Left renal pelvis (tissue), 4 donors: ENCODE measurements around the gene ABHD16A. TPM values are rescaled to one million over a fixed set of nuclear protein-coding genes. Genes with fewer than 3 reads are reported as not detected.

Experiments used
- DNase-seq, 4 donors: peaks; one replicate each; pipeline ENCODE4 v3.0.0-alpha.2; 2013; ENCODE audit warnings: low read depth in 4 of 4, low spot score in 3 of 4
- polyA plus RNA-seq, 4 donors: library from polyadenylated mRNA; unstranded; fragments of 120-200 nt; gene quantifications; one replicate each; pipeline ENCODE4 v1.2.1, GENCODE V29; 2013; ENCODE audit not compliant: insufficient read length in 4 of 4

Gene ABHD16A
- polyA plus RNA-seq, 4 donors, result 50.1 to 67.5 (median 55.9) TPM

DNA sequence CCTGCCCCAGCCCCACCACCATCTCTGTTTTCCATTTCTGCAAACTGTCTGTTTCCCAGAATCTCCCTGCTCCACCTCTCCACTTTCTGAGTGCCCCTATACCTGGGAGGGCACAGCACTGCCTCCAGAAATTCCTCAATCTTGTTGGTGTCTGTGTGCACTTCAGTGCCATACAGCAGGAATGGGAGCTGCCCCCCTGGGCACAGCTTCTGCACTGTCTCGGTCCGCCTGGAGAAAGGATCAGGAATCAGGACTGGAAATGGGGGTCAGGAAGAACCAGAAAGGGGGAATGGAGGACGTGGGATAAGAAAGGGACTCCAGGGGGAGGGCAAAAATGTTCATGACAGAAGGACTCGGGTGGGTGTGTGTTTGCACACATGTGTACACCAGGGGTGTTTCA, 30.6 kb upstream of the ABHD16A start:
- DNase-seq, result no peak

GRCh38 chr6:31732029-31732428, 28.9 kb upstream of the ABHD16A start:
- no peak for DNase-seq

DNA sequence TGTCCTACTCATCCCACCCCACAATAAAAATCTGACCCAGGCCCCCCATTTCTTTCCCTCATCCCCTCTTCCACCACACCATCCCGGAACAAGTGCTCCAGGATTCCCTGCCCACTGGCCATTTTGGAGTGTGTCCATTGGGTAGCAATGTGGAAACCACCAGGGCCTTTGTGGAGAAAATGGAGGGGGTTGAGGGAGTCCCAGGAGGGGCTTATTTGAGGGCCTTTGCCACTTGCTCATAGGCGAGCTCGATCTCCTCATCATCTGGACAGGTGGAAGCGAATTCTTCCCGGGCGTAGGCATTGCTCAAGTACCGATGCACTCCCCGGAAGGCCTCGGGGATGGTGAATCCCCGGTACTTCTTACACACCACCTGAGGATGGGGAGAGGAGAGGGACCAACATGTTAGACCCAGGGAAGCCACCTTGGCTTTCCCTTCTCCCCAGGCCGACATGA, 27.5 kb upstream of the ABHD16A start:
- no peak for DNase-seq

DNA sequence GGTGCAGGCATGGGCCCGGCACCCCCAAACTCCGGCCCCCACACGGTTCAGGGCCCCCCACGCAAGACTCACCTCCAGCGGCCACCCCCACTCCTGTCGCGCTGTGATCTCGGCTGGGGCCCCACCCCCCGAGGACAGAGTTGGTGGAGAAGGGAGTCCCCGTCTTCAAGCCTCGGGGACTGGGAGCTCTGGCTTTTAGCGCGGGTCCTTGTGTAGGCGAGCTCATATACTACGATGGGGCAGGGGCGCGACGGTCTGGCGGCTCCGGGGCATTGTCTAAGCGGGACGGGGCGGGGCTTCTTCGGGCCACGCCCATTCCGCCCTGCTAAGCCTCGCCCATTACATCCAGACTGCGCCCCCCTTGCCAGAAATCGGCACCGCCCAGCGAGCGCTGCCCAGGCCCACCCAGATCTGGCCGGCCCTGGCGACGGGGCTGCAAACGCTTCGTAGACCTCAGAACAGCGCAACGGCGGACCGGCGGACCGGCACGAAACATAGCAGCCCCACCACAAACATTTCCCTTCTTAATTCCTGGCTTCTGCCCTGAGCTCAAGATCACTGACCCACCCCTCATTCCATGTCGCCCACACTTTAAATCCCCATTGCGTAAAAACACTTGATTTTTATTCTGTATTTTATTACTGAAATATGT, 27.0 kb upstream of the ABHD16A start:
- DNase-seq, result peak in 3 of 4 donors; percentile 82 to 87 (median 85)

- peak in 3 of 4 donors; percentile 85 to 89 (median 87) for DNase-seq
Measured at GRCh38 chr6:31729515-31729978, 26.4 kb upstream of the ABHD16A start.

GRCh38 chr6:31728767-31729514, 25.8 kb upstream of the ABHD16A start, which contains the start of gene DDAH2:
Gene DDAH2, minus strand, starts transcription at chr6:31729299. Its CDS starts 138 bp downstream, at chr6:31729161.
- no peak for DNase-seq

GRCh38 chr6:31727717-31728671, 24.9 kb upstream of the ABHD16A start:
- no peak for DNase-seq

- no peak for DNase-seq
Measured at GRCh38 chr6:31727034-31727716, 24.1 kb upstream of the ABHD16A start.

- DNase-seq, result no peak
Measured at GRCh38 chr6:31725502-31726350, 22.6 kb upstream of the ABHD16A start.

DNA sequence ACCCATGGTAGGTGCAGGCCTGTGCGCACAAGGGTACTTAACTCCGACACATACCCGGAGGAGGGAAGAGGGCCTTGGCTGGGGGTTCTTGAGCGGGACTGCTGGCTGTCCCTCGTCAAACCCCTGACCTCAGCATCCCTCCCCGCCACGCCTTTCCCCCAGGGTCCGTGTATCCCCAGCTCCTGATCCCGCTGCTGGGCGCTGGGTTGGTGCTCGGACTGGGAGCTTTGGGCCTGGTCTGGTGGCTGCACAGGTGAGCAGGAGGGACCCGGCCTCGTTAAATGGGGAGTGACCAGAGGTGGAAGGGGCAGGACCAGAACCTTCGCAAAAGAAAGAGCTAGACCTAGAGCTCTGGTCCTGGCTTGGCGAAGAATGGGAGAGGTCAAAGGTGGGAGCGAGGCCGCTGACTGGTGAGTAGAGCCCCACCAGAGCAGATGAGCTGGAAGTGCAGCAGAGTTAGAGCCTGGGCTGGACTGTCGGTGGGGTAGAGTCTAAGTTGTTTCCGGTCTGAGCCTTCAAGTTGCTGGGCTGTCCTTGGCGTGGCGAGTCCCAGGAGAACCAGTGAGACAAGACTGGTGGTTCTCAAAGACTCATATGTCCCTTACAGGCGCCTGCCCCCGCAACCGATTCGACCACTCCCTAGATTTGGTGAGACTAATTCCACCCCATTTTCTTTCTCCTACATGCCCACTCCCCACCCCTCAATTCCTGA, 21.0 kb upstream of the ABHD16A start:
- DNase-seq, result no peak

DNA sequence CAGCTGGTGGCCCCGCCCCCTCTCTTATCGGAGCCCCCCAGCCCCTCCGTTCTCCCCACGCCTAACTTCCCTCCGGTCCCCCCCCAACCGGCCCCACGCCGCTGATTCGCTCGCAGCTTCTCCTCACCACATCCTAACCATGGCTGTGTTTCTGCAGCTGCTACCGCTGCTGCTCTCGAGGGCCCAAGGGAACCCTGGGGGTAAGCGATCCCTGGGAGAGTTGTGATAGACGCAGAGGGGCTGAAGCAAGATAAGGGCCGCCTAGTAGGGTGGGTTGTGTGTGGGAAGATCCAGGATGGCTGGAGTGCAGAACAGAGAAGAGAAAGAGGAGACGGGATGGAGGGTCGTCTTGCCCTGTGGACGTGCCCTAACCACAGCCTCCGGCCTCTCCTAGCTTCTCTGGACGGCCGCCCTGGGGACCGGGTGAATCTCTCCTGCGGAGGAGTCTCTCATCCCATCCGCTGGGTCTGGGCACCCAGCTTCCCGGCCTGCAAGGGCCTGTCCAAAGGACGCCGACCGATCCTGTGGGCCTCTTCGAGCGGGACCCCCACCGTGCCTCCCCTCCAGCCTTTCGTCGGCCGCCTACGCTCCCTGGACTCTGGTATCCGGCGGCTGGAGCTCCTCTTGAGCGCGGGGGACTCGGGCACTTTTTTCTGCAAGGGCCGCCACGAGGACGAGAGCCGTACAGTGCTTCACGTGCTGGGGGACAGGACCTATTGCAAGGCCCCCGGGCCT, 20.3 kb upstream of the ABHD16A start, which contains the start of gene MPIG6B:
MPIG6B (plus strand) TSS at position 129 of the 735 bp plus-strand sequence; CDS start at position 140, 11 bp downstream.
- no peak for DNase-seq

- no peak for DNase-seq
Measured at GRCh38 chr6:31722173-31722572, 19.0 kb upstream of the ABHD16A start.

- DNase-seq, result no peak
Measured at GRCh38 chr6:31721351-31722020, 18.4 kb upstream of the ABHD16A start, which contains the start of gene LY6G6C. Gene LY6G6C, minus strand, starts transcription at chr6:31721746. Its CDS starts 67 bp downstream, at chr6:31721679.

DNA sequence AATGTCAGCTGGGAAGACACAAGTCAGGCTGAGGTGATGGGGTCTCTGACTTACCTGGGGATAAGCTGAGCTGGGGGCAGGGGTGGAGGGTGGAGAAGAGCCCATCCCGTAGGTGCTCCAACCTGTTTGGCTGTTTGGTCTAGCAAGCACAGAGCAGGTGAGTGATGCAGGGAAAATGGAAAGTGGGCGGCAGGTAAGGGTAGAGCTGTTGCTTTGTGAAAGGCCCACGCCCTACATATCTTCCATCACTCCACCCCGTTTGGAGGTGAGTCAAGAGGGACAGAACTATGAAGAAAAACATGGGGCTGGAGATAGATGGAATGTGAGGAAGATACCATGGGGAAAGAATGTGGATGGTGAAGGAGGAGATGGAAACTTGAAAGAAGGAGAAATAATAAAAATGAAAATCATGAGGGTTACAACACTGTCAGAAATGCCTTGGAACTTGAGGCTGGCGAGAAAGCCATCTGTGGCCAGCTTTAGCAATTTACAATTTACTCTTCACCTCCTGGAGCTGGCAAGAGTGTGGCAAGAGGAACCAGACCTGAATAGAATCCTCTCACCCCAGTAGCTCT, 17.2 kb upstream of the ABHD16A start:
- DNase-seq, result no peak

DNA sequence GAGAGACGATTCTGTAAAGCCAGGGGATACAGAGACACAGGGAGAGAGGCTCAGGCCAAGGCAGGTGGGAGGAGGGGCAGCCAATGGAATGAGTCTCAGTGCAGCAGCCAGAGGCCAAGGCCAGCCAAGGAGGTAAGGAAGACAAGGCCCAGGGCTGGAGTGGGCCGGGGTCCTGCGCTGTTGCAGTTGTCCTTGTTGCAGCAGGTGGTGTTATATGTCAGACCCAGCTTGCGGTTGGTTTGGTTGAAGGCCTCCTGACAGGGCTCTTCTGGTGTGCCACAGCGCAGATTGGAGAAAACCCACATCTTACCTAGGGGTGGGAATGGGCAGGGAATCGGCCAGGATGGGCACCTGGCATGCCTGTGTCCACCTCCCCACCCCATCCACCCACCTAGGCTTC, 15.9 kb upstream of the ABHD16A start:
- DNase-seq, result no peak

- no peak for DNase-seq
Measured at GRCh38 chr6:31718265-31718664, 15.1 kb upstream of the ABHD16A start.
